GM23338 (cell line): ENCODE data around the gene CCNQ.

ENCODE experiments used
- CREB1 ChIP-seq: fragments of 250-450 bp; sonication (Bioruptor Pico); IDR thresholded peaks from 2 replicates; pipeline ENCODE4 v1.5.0; 2020; ENCODE audit warnings: low read depth, mild to moderate bottlenecking, moderate library complexity
- EZH2 ChIP-seq: fragments of 200-600 bp; sonication (generic); IDR thresholded peaks from one replicate; pipeline ENCODE4 v1.8.0; 2017; ENCODE audit warnings: antibody characterized with exemption, mild to moderate bottlenecking, low read depth; ENCODE audit not compliant: unreplicated experiment
- JUNB ChIP-seq: IDR thresholded peaks from one replicate; pipeline ENCODE4 v1.6.1; 2016; ENCODE audit warnings: antibody characterized with exemption; ENCODE audit not compliant: unreplicated experiment
- NANOG ChIP-seq: IDR thresholded peaks from 2 replicates; pipeline ENCODE4 v1.6.1; 2016; ENCODE audit warnings: antibody characterized with exemption, borderline replicate concordance
- POLR2AphosphoS5 ChIP-seq: IDR thresholded peaks from 2 replicates; pipeline ENCODE4 v1.6.1; 2016; ENCODE audit warnings: antibody characterized with exemption, low read depth
- ZNF114 ChIP-seq: fragments of 250-450 bp; sonication (Bioruptor Pico); IDR thresholded peaks from 2 replicates; pipeline ENCODE4 v1.5.0; 2020; ENCODE audit warnings: mild to moderate bottlenecking, moderate library complexity
- ZNF331 ChIP-seq: fragments of 250-450 bp; sonication (Bioruptor Pico); IDR thresholded peaks from 2 replicates; pipeline ENCODE4 v1.5.0; 2020; ENCODE audit warnings: low read depth, mild to moderate bottlenecking, moderate library complexity
- TF ChIP-seq, protein P1 (sequence below), 2 experiments: fragments of 200-600 bp in 1 of 2; sonication (generic) in 1 of 2; conservative IDR thresholded peaks; 2 replicates each; pipeline versions ENCODE4 v1.5.1 to v1.6.1; 2016 to 2017; ENCODE audit warnings: antibody characterized with exemption in 2 of 2, low read depth in 2 of 2, mild to moderate bottlenecking in 2 of 2, moderate library complexity in 1 of 2
- TF ChIP-seq, protein P2 (sequence below): IDR thresholded peaks from one replicate; pipeline ENCODE4 v1.6.1; 2018; ENCODE audit warnings: antibody characterized with exemption; ENCODE audit not compliant: unreplicated experiment

DNA sequence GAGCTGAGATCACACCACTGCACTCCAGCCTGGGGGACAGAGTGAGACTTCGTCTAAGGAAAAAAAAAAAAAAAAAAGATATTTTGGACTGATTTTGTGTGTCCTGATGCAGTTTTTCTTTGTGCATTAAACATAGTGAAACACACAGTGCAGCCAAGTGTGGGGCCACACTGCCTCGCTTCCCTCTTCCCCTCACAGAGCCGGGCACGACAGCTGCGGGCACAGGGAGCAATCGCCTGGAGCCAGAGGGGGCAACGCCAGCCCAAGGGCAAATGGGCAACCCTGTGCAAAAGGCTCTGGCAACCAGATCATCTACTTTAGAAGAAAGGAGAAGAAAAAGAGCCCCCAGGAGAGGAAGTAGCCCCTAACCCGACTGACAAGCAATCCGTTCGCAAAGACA, 13.5 kb upstream of the CCNQ start:
- TF ChIP-seq, protein P1, sequence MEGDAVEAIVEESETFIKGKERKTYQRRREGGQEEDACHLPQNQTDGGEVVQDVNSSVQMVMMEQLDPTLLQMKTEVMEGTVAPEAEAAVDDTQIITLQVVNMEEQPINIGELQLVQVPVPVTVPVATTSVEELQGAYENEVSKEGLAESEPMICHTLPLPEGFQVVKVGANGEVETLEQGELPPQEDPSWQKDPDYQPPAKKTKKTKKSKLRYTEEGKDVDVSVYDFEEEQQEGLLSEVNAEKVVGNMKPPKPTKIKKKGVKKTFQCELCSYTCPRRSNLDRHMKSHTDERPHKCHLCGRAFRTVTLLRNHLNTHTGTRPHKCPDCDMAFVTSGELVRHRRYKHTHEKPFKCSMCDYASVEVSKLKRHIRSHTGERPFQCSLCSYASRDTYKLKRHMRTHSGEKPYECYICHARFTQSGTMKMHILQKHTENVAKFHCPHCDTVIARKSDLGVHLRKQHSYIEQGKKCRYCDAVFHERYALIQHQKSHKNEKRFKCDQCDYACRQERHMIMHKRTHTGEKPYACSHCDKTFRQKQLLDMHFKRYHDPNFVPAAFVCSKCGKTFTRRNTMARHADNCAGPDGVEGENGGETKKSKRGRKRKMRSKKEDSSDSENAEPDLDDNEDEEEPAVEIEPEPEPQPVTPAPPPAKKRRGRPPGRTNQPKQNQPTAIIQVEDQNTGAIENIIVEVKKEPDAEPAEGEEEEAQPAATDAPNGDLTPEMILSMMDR (conservative IDR thresholded peaks at IDR 0.05; ENCODE audit: low read depth in 2 of 2), result no peak
- TF ChIP-seq, protein P2, sequence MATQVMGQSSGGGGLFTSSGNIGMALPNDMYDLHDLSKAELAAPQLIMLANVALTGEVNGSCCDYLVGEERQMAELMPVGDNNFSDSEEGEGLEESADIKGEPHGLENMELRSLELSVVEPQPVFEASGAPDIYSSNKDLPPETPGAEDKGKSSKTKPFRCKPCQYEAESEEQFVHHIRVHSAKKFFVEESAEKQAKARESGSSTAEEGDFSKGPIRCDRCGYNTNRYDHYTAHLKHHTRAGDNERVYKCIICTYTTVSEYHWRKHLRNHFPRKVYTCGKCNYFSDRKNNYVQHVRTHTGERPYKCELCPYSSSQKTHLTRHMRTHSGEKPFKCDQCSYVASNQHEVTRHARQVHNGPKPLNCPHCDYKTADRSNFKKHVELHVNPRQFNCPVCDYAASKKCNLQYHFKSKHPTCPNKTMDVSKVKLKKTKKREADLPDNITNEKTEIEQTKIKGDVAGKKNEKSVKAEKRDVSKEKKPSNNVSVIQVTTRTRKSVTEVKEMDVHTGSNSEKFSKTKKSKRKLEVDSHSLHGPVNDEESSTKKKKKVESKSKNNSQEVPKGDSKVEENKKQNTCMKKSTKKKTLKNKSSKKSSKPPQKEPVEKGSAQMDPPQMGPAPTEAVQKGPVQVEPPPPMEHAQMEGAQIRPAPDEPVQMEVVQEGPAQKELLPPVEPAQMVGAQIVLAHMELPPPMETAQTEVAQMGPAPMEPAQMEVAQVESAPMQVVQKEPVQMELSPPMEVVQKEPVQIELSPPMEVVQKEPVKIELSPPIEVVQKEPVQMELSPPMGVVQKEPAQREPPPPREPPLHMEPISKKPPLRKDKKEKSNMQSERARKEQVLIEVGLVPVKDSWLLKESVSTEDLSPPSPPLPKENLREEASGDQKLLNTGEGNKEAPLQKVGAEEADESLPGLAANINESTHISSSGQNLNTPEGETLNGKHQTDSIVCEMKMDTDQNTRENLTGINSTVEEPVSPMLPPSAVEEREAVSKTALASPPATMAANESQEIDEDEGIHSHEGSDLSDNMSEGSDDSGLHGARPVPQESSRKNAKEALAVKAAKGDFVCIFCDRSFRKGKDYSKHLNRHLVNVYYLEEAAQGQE, result no peak
- TF ChIP-seq EZH2 (no peak), CREB1 (CRISPR knock-in tag) (no peak), JUNB (no peak), POLR2AphosphoS5 (no peak), ZNF331 (no peak), NANOG (no peak), ZNF114 (CRISPR knock-in tag) (no peak)
